ENCODE data around the gene PAX5.

The PAX5 gene

DNA sequence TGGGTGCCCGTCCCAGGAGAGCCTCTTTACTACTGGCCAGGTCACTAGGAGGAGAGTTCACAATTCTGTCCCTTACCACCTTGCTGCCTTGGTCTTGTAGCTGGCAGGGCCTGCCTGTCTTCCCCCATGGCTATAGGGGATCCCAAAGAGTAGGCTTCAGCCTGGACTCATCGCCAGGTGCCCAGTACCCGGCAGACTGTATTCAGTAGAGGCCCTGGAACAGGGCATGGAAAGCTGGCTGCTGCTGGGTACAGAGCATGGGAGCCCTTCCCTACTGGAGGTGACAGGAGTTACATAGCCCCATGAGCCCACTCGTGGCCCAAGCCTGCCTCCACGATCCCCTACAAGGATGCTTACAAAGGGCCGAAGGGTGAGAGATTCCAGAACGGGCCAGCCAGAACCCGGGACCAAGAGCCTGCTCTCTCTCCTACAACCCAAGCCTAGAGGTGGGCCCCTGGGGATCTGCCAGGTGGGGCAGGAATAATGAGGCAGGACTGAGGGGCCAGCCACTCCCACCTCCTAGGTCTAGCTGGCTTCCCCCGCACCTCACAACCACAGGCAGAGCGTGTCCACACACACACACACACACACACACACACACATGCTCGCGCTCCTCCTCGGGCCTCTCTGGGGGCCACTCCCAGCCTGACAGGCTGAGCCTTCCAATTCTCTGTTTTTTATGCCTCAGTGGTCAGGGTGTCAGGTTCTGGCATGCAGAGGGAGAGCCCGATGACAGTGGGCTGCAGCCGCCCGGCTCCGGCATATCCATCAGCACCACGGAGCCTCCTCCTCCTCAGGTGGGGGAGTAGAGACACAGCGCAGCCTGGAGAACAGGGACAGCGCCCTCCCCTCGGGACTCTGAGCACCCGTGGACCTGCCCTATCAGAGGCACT lies 186.0 kb downstream of the PAX5 start:
- DNase-seq, result no peak

DNA sequence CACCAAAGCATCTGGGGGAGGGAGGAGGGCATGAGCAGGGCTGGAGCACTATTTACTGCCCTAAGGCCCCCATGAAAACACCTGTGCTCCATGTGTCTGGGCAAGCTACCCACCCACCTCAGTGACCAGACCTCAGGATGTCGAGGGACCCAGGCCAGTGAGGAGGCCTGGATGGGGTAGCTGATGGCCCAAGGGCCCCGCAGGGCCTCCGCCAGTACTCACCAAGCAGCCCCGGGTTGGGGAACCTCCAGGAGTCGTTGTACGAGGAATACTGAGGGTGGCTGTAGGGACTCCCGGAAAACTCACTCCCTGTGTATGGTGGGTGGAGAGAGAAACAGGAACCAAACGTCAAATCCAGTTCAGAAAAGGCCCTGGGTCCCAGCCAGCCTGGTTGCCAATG lies 187.4 kb downstream of the PAX5 start:
- DNase-seq, result no peak

DNA sequence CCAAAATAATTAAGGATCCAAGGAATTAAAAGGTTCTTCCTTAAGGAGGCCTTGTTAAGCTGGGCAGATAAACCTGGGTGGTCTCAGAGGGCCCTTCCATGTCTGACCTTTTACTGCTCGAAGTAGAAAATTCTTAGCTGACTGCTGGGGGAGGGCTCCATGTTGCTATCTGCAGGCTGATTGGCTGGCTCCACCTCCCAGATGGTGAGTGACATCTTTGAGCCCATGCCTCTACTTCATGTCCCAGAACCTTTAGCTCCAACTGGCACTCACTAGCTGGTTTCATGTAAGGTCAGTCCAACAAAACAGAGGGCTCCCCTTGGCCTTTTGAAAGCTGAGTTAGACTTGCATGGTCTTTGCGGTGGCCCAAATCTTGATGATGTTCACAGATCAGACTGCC lies 188.2 kb downstream of the PAX5 start:
- DNase-seq, result no peak

DNA sequence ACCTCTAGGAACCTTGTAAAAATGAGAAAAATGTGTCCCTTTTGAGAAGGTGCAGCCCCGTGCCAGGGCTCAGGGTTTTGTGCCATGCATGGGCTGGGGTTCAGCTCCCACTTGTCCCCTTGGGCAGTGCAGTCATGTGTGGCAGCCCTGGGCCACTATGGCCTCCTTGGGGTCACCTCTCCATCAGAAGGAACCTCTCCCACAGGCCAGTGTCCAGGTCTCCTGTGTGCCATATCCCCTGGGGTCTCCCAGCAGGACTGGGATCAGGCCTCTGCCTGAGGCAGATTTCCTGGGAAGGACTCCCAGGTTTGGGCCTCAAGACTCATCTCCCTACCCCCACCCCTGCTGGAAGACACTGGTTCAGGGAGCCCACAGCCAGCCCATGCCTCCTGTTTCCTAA lies 189.1 kb downstream of the PAX5 start:
- DNase-seq, result no peak

DNA sequence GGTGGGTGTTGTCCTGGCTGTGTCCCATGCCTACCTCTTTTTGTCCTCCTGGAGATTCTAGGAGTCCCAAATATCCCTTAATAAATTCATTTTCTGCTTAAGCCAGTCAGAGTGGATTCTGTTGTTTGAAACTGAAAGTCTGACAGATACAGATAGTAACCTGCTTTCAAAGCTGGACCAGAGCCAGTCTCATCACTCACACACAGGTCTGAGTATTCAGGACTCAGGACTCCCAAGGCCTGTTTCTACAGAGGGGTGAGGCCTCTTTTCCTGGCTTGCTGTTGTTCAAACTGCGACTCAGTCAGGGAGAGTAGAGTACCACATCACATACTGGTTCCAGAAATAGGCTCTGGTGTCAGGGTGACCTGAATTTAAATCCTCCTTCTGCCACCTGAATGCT lies 190.1 kb downstream of the PAX5 start:
- DNase-seq, result no peak

DNA sequence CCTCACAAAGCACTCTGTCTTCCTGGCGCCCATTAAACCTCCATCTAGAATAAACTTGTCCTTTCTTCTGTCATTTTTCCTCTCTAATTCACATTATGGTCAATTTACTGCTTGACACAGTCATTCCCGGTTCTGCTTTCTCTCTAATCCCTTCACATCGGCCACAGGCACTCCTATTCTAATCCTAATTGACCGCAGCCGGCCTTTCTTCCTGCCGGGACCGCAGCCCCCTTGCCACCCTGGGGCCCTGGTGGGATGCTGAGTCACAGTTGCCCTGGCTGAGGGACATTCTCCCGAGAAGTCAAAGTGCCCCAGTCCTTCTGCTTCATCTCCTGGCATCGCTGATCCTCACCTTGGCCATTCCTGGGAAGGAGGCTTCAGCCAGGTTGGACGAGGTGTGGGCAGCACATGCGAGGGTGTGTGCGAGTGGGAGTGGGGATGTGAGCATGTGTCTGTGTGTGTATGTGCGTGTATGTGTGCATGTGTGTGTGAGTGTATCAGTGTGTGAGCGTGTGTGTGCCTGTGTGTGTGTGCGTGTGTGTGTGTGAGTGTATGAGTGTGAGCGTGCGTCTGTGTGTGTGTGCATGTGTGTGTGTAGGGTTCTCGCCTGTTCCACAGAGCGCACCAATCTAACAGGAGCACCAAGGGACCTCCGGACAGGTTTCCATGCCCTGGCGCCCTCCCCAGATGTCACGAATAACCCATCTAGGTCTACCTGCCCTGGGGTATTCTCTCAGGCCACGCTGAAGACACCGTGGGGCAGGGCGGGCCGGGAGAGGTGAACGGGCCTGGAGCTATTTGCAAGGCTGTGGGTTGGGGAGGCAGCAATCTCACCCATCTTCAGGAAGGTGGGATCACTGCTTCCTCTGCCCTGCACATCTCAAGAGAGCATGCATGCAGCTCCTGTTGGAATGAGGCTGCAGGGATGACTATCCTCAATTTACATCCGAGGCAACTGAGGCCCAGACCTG lies 191.2 kb downstream of the PAX5 start:
- DNase-seq, result no peak

DNA sequence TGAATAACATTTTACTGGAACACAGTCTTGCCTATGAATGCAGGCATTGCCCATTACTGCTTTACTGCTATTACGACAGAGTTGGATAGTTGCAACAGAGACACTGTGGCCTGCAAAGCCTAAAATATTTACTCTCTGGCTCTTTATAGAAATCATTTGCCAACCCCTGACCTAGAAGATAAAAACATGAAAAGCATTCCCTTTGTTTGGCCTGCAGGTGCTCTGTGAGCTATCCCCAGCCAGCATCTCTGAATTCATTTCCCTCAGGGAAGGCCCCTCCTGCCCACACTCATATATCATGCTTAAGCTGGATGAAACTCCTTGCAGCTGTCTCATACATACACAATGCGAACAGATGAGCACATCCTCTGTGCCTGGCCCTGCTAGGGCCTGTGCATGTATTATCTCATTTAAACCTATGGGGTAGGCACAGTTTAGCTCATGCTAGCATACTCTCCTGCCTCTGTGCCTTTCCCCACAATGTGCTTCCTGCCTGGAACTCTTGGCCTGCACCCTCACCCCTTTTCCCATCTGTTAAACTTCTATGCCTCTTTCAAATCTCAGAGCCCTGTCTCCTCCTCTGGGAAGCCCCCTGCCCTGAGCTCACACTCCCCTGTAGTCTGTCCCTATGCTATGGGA lies 193.1 kb downstream of the PAX5 start:
- no peak for DNase-seq

DNA sequence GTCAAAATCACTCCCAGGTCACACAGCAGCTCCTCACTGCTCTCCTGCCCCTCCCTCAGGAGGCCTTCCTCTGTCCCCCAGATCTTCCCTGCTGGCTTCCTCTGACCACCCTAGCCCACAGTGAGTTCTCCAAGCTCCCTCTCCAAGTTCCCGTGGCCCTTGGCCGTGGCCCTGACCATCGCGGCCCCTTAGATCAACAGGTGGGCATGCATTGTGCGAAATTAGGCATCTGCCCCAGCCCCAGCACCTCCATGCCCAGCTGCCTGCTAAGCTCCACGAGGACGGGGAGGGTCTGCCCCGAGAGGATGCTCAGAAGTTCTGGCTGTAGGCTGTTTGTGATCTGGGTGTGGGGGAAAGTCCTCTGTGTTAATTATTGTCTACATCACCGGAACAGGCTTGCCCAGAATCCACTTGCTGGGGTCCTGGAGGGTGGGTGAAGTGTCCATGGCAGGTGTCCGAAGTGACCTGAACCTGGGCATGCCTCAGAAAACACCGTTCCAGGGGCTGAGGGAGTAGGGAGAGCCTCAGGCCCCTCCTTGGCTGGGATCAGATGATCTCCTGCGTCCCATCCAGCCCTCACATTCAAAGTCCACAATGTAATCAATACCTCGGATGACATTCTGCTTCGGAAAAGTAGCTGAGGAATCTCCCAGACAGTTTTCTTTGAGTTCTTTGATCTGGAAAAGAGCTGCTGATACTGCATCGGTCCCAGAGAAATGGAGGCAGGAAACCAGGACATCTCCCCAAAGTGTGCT lies 194.8 kb downstream of the PAX5 start:
- no peak for DNase-seq

DNA sequence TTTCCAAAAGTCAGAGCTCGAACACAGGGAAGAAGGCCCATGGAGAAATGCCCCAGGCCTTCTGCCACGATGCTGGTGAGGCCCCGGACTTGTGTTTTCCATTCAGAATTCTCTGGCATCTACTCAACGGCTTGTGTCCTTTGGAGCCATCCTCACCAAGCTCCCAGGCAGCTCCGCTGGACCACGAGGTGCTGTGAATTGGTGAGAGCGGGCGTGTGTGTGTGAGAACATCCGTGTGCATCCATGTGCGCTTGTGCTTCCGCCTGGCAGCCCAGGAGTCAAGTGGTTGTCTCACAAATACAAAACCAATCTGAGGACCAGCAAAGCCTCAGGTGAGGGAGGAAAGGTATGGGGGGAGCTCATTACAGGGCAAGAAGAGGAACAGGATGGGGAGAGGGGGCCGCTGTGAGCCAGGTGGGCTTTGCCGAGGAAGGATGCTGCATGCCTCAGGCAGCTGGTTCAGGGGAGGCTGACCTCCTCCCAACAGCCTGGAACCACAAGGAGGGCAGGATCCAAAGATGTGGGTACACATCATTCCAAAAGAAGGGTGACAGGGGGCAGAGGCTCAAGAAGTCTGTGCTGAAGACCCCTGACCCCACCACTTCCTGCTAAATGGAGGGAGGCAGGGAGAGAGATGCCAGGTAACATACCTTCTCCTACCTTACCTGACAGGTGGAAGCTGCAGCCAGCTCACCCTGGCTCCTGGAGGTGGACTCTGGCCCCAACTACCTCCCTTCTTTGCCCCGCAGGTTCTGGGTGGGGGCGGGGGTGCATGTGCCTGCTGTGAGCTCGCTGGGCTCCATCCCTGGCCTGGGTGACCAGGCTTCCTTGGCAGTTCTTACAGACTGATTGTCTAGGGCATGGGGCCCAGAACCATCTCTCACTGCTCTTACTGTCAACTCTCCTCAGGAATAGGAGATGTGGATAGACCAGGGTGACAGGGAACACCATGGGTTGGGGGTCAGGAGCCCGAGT lies 196.3 kb downstream of the PAX5 start:
- no peak for DNase-seq

DNA sequence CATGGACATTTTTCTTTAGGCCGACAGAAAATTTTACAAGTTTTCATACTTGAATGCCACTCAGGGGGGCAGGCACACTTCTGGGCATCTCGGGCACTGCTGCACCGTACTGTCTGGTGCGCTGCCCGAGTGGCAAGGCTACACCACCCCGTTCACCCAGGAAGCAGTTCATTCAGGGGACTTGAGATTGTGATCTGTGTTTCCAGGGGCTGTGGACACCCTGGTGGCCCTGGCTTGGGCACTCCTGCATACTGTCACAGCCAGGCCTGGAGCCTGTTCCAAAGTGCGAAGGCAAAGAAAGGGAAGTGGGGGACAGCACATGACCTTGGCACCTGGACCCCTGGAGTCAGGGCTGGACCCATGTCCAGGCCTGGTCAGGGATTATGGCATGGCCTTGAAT lies 197.6 kb downstream of the PAX5 start:
- DNase-seq, result no peak

DNA sequence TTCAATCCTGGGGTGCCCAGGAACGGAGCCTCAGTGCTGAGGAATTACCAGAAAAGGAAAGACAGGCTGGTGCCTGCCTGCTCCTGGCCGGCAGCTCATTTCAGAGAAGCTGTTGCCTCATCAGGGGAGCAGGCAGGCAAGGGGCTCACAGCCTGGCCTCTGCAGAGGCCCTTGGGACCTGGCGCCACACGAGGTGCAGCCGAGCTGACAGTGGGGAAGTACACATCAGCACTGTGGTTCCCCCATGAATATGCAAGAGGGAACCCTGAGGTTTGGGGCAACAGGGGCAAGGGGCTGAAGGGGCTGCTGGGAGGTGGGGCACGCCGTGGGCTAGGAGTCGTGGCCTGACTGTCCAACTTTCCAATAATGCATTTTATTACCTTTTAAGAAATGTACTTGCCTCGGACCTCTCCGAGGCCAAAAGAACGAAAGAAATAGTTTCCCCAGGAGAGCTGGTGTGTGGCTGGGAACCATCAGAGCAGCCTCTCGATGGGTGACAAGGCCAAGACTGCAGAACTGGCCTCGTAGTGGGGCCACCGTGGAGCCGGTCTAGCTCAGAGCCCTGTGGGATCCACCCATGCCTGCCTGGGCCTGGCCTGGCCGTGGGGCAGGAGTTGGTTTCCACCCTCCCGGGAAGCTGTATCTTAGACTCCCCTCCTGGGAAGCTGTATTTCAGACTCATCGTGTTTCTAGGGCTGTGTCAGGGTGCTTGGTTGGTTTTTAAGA lies 198.6 kb downstream of the PAX5 start:
- DNase-seq, result no peak

DNA sequence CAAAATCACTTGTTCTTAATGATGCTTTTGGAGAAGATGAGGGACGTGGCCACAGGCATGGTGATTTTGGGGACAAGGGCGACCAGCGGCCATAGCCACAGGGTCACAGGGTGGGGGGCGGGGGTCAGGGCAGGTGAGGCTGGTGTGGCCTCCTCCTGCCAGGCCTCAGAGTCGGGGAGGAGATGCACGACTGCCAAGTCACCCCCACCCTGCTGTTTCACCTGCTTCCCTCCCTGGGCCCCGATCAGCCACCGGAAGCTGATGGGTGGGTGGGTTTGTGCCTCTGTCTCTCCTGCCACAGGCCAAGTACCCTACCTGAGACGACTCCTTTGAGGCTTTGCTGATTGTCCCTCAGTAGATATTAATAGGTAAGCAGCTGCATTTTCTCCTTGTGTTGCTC lies 199.3 kb downstream of the PAX5 start:
- no peak for DNase-seq

DNA sequence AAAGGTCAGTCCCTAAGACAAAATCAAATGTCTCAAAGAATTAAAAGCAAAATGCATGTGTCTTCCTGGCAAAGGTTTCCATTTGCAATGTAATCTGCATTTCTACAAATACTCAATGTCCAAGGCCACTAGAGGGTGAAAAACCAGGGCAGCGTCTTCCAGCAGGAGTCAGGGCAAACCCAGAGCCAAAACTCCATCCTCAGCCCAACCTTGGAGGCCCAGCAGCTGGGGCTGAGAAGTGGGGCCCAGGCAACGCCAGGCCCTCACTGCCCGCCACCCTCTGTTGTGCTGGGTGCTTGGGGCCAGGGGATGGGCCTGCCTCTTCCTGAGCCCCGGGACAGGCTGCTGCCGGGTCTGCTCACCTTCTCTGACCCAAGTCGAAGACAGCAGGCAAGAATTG lies 200.1 kb downstream of the PAX5 start:
- no peak for DNase-seq

DNA sequence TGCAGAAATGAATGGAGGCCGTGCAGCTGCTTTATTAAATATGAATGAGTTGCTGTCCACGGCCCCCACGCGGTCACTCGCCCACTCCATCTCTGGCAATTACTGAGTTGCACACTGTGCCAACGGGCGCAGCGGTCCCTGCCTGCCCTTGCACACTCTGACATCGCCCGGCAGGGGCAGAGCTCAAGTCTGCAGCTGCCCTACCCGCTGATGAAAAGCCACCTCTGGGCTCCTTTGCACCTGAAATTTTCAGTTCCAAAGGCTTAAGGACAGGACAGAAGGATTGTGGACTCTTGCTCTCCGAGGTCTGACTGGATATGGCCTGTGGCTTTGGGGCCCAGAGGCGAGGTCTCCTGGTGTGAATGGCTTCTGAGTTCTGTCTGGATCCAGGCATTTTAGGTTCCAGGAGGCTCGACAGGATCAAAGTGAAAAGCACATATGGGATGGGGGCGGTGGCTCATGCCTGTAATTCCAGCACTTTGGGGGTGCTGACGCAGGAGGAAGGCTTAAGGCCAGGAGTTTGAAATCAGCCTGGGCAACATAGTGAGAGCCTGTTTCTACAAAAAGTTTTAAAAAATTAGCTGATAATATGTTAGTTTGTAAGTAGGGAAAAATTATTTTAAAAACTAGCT lies 201.8 kb downstream of the PAX5 start:
- DNase-seq, result no peak

DNA sequence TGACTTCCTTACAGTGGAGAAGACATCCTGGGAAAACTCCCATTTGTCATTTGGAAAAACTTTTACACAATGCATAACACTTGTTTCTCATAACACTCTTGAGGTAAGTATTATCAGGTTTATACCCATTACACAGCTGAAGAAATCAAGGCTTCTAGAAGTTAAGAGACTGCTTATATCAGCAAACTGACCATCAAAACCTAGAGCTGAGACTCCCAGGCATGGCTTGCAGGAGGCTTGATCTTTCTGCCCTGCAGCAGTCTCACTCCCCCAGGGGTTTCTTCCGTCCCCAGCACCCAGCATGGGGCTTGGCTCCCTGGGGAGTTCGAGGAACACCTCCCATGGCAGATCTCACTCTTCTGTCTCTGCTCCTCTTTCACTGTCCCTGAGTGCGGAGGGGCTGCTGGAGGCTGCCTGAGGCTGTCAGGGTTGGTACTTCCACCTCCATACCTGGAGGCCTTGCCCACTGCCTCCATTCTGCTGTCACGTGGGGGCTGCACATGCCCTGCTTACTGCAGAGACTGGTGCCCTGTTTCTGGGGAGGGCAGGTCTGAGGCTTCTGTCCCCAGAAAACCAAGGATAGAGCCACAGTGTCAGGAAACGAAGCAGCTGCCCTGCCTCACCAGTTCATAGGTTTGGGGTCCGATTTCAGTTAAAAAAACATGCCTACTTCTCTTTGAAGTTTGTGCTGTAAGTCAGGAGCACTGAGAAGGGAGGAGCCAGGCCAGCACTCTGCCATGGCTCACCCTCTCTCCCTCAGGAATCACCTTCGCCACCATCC lies 202.5 kb downstream of the PAX5 start:
- no peak for DNase-seq

DNA sequence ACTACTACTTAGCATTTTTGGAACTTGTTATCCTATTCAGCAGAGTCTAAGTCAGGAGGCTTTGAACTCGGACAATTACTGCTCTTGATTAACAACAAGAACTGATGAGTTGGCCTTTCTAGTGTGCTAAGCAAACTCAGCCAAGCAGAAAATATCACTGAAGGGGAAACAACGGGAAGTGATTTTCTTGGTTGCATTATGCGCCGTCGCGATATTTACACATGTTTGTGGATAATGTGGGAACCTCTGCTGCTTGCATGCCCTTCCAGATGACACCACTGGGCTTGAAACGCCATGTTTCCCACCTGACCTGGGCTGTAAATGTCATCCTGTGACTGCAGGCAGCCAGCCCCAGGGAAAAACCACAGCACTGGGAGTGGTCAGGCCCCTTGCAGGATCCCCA lies 205.5 kb downstream of the PAX5 start:
- no peak for DNase-seq

DNA sequence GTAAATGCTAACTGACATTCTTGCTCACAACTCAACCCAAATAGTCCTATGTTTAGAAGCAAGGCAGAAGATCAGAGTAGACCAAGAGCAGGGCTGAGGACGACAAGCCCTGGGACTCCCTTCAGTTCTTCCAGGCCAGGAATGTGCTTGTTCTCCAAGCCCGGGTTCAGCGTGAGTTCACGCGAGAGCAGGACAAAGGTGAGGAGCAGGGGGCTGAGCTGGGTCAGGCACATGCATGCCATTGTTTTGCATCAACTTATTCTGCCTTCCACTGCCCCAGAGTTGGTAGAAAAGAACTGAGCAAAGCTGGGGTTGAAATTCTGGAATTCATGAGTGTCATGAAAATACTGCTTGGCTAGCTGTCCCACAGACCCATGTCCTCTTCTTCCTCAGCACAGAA lies 206.5 kb downstream of the PAX5 start:
- no peak for DNase-seq

DNA sequence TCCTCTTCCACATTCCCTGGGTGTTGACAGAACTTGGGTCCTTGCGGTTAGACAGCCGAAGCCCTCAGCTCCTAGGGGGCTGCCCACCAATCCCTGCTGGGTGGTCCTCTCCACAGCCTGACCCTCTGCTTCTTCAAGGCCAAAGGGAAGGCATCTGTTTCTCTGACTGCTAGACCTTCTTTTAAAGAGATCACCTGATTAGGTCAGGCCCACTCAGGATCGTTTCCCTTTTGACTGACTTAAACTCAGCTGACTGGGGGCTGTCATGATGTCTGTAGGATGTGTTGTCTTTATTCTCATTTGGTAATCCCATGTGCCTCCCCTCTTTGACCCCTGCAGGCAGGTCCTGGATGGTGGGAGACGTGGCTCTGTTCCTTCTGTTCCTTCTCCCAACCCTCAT lies 207.5 kb downstream of the PAX5 start:
- no peak for DNase-seq

DNA sequence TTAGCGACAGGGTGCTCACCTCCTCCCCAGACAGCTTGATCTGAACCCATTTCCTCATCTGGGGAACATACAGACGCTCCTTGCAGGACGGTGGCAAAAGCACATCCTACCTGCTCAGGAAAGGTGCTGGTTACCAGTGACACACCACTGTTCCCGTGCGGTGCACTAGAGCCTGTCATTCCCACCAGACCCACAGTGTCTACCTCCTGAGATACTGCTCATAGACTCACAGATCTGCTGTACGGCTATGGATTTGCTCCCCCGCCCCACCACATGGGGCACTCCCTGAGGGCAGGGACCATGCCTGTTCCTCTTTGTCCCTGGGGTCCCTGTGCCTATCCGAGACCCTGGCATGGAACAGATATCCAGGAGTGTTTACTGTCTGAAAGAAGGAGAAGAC lies 208.9 kb downstream of the PAX5 start:
- DNase-seq, result no peak

Data from activated CD4-positive, alpha-beta T cell treated with anti-CD3 and anti-CD28 coated beads, Interleukin-2, amount 50 U/mL, for 16 hours (primary cell).